Skeletal muscle tissue (tissue), 4 donors: ENCODE measurements around the gene BRD8. TPM values are rescaled to one million over a fixed set of nuclear protein-coding genes. Genes with fewer than 3 reads are reported as not detected.

ENCODE experiments used
- H3K27ac ChIP-seq: one replicate; pipeline ENCODE4 v1.7.0; 2013; ENCODE audit warnings: mild to moderate bottlenecking, low read depth, low read length, inconsistent platforms
- H3K27me3 ChIP-seq, 3 donors: one replicate each; pipeline ENCODE4 v1.7.0; 2013; ENCODE audit warnings: low read length in 3 of 3; ENCODE audit not compliant: control insufficient read depth in 3 of 3, insufficient read depth in 3 of 3
- H3K36me3 ChIP-seq, 3 donors: one replicate each; pipeline ENCODE4 v1.7.0; 2013; ENCODE audit warnings: low read length in 3 of 3; ENCODE audit not compliant: control insufficient read depth in 3 of 3, insufficient read depth in 3 of 3
- H3K4me1 ChIP-seq, 3 donors: one replicate each; pipeline ENCODE4 v1.7.0; 2013; ENCODE audit warnings: low read length in 3 of 3, mild to moderate bottlenecking in 3 of 3; ENCODE audit not compliant: control insufficient read depth in 3 of 3, insufficient read depth in 3 of 3
- H3K4me3 ChIP-seq, 3 donors: one replicate each; pipeline ENCODE4 v1.7.0; 2013; ENCODE audit warnings: low read length in 3 of 3
- H3K9ac ChIP-seq, 3 donors: one replicate each; pipeline ENCODE4 v1.7.0; 2013; ENCODE audit warnings: low read length in 3 of 3, mild to moderate bottlenecking in 3 of 3, moderate library complexity in 2 of 3, low read depth in 1 of 3
- H3K9me3 ChIP-seq, 3 donors: one replicate each; pipeline ENCODE4 v1.7.0; 2013; ENCODE audit warnings: low read length in 3 of 3; ENCODE audit not compliant: control insufficient read depth in 3 of 3
- total RNA-seq: library from RNA; depleted of rRNA; stranded (reverse); fragments of >200 nt; gene quantifications from one replicate; pipeline ENCODE4 v1.2.3, GENCODE V29; 2014
- donor health status: Osteomylitis.

The BRD8 gene
- total RNA-seq, 1 donor from 2014 or later, result 34.4 TPM

- Histone ChIP-seq H3K27ac (no peak overlapping the region), H3K27me3 (no peaks in the 10 kb centered on the region), H3K4me3 (no peak overlapping the region), H3K9ac (no peak overlapping the region), H3K9me3 (no peaks in the 10 kb centered on the region), H3K4me1 (no peaks in the 10 kb centered on the region), H3K36me3 (no peaks in the 10 kb centered on the region)
Observed at GRCh38 chr5:138109463-138110265, 68.8 kb downstream of the BRD8 start.

GRCh38 chr5:138107213-138107612 is 71.2 kb downstream of the BRD8 start:
- H3K4me1 ChIP-seq, result no peaks in the 10 kb centered on the region
- peaks cover 0 to 3% (median 0%) of the 10 kb centered on the region in 3 donors for H3K27me3 ChIP-seq
- no peak overlapping the region for H3K9ac ChIP-seq
- H3K9me3 ChIP-seq, result no peaks in the 10 kb centered on the region
- H3K4me3 ChIP-seq, result no peak overlapping the region
- H3K36me3 ChIP-seq, result no peaks in the 10 kb centered on the region
- no peak overlapping the region for H3K27ac ChIP-seq

GRCh38 chr5:138105709-138106108 is 72.7 kb downstream of the BRD8 start:
- Histone ChIP-seq H3K4me3 (no peak overlapping the region), H3K27ac (no peak overlapping the region), H3K27me3 (peaks cover 0 to 3% (median 0%) of the 10 kb centered on the region in 3 donors), H3K36me3 (no peaks in the 10 kb centered on the region), H3K4me1 (no peaks in the 10 kb centered on the region), H3K9ac (no peak overlapping the region), H3K9me3 (no peaks in the 10 kb centered on the region)

GRCh38 chr5:138103319-138103637 is 75.2 kb downstream of the BRD8 start:
- H3K36me3 ChIP-seq, result no peaks in the 10 kb centered on the region
- H3K9ac ChIP-seq, result no peak overlapping the region
- no peaks in the 10 kb centered on the region for H3K4me1 ChIP-seq
- H3K27ac ChIP-seq, result no peak overlapping the region
- no peaks in the 10 kb centered on the region for H3K9me3 ChIP-seq
- H3K27me3 ChIP-seq, result peaks cover 0 to 3% (median 0%) of the 10 kb centered on the region in 3 donors
- no peak overlapping the region for H3K4me3 ChIP-seq

GRCh38 chr5:138102454-138103318 is 75.7 kb downstream of the BRD8 start:
- no peak overlapping the region for H3K9ac ChIP-seq
- H3K4me1 ChIP-seq, result no peaks in the 10 kb centered on the region
- peaks cover 0 to 3% (median 0%) of the 10 kb centered on the region in 3 donors for H3K27me3 ChIP-seq
- H3K4me3 ChIP-seq, result no peak overlapping the region
- no peaks in the 10 kb centered on the region for H3K36me3 ChIP-seq
- no peak overlapping the region for H3K27ac ChIP-seq
- H3K9me3 ChIP-seq, result no peaks in the 10 kb centered on the region

GRCh38 chr5:138096997-138097828 is 81.2 kb downstream of the BRD8 start:
- Histone ChIP-seq H3K36me3 (no peaks in the 10 kb centered on the region), H3K9me3 (no peaks in the 10 kb centered on the region), H3K9ac (no peak overlapping the region), H3K4me3 (no peak overlapping the region), H3K27me3 (no peaks in the 10 kb centered on the region), H3K27ac (no peak overlapping the region), H3K4me1 (no peaks in the 10 kb centered on the region)

- no peaks in the 10 kb centered on the region for H3K9me3 ChIP-seq
- no peak overlapping the region for H3K9ac ChIP-seq
- no peaks in the 10 kb centered on the region for H3K27me3 ChIP-seq
- H3K4me3 ChIP-seq, result no peak overlapping the region
- no peaks in the 10 kb centered on the region for H3K36me3 ChIP-seq
- H3K27ac ChIP-seq, result no peak overlapping the region
- no peaks in the 10 kb centered on the region for H3K4me1 ChIP-seq
Observed at GRCh38 chr5:138096363-138096762, 82.1 kb downstream of the BRD8 start.

GRCh38 chr5:138095100-138095907 is 83.1 kb downstream of the BRD8 start:
- H3K27me3 ChIP-seq, result no peaks in the 10 kb centered on the region
- H3K9ac ChIP-seq, result no peak overlapping the region
- H3K27ac ChIP-seq, result no peak overlapping the region
- no peak overlapping the region for H3K4me3 ChIP-seq
- H3K4me1 ChIP-seq, result no peaks in the 10 kb centered on the region
- H3K9me3 ChIP-seq, result no peaks in the 10 kb centered on the region
- no peaks in the 10 kb centered on the region for H3K36me3 ChIP-seq

GRCh38 chr5:138093036-138093435 is 85.4 kb downstream of the BRD8 start:
- Histone ChIP-seq H3K4me3 (no peak overlapping the region), H3K9me3 (no peaks in the 10 kb centered on the region), H3K27me3 (no peaks in the 10 kb centered on the region), H3K27ac (no peak overlapping the region), H3K36me3 (no peaks in the 10 kb centered on the region), H3K9ac (no peak overlapping the region), H3K4me1 (no peaks in the 10 kb centered on the region)
